Gastroesophageal sphincter (tissue), 4 donors: ENCODE data around the gene CD14. TPM values are rescaled to one million over a fixed set of nuclear protein-coding genes. Genes with fewer than 3 reads are reported as not detected.

ENCODE experiments used
- ATAC-seq: fragments of 150-250 bp; one replicate; pipeline ENCODE4 v1.9.1; 2016; ENCODE audit warnings: mild to moderate bottlenecking, moderate library complexity
- H3K27ac ChIP-seq, 4 donors: fragments of 200-600 bp; sonication (generic) in 3 of 4; 1 replicate in 3 of 4; 2 replicates in 1 of 4; pipeline ENCODE4 v1.5.1; 2016 to 2019
- H3K27me3 ChIP-seq: fragments of 200-600 bp; sonication (generic); one replicate; pipeline ENCODE4 v1.5.1; 2019
- H3K36me3 ChIP-seq, 2 donors: fragments of 200-600 bp; sonication (generic); one replicate each; pipeline ENCODE4 v1.5.1; 2019; ENCODE audit warnings: control low read depth in 1 of 2
- H3K4me1 ChIP-seq, 3 donors: fragments of 200-600 bp; sonication (generic); 1 replicate in 2 of 3; 2 replicates in 1 of 3; pipeline ENCODE4 v1.5.1; 2016 to 2019; ENCODE audit warnings: control low read depth in 2 of 3
- H3K4me3 ChIP-seq, 2 donors: fragments of 200-600 bp; sonication (generic); one replicate each; pipeline ENCODE4 v1.5.1; 2019; ENCODE audit warnings: mild to moderate bottlenecking in 1 of 2, moderate library complexity in 1 of 2
- H3K9me3 ChIP-seq, 3 donors: fragments of 200-600 bp; sonication (generic); one replicate each; pipeline ENCODE4 v1.5.1; 2017 to 2019; ENCODE audit warnings: control low read depth in 2 of 3
- EP300 ChIP-seq: sonication (generic); formaldehyde crosslinking; IDR thresholded peaks from one replicate; pipeline ENCODE4 v1.6.1; 2017; ENCODE audit warnings: antibody characterized with exemption, mild to moderate bottlenecking
- POLR2A ChIP-seq, 2 donors: fragments of 450-650 bp; IDR thresholded peaks; one replicate each; pipeline ENCODE4 v1.6.1; 2017; ENCODE audit warnings: antibody characterized with exemption in 2 of 2, mild to moderate bottlenecking in 2 of 2, moderate library complexity in 1 of 2
- POLR2AphosphoS5 ChIP-seq: sonication (generic); formaldehyde crosslinking; IDR thresholded peaks from one replicate; pipeline ENCODE4 v1.6.1; 2017; ENCODE audit warnings: antibody characterized with exemption
- WGBS, 2 donors: methylation state at CpG; one replicate each; pipeline ENCODE4 v1.1.5; 2018; ENCODE audit warnings: low coverage in 1 of 2; 5-methylcytosine and 5-hydroxymethylcytosine counted together
- total RNA-seq, 4 donors: library from RNA; depleted of rRNA; stranded (reverse); fragments of >200 nt; gene quantifications; one replicate each; pipeline ENCODE4 v1.1.0, GENCODE V29; 2016
- TF ChIP-seq, protein P1 (sequence below), 4 experiments: fragments of 200-600 bp in 2 of 4; fragments of 450-650 bp in 2 of 4; sonication (generic) in 1 of 4; IDR thresholded peaks; one replicate each; pipeline ENCODE4 v1.5.1; 2017 to 2019; ENCODE audit warnings: antibody characterized with exemption in 4 of 4, mild to moderate bottlenecking in 2 of 4, moderate library complexity in 2 of 4

The CD14 gene
- total RNA-seq, 4 donors from 2014 or later = 20.4 to 84.5 (median 37.9) TPM

DNA sequence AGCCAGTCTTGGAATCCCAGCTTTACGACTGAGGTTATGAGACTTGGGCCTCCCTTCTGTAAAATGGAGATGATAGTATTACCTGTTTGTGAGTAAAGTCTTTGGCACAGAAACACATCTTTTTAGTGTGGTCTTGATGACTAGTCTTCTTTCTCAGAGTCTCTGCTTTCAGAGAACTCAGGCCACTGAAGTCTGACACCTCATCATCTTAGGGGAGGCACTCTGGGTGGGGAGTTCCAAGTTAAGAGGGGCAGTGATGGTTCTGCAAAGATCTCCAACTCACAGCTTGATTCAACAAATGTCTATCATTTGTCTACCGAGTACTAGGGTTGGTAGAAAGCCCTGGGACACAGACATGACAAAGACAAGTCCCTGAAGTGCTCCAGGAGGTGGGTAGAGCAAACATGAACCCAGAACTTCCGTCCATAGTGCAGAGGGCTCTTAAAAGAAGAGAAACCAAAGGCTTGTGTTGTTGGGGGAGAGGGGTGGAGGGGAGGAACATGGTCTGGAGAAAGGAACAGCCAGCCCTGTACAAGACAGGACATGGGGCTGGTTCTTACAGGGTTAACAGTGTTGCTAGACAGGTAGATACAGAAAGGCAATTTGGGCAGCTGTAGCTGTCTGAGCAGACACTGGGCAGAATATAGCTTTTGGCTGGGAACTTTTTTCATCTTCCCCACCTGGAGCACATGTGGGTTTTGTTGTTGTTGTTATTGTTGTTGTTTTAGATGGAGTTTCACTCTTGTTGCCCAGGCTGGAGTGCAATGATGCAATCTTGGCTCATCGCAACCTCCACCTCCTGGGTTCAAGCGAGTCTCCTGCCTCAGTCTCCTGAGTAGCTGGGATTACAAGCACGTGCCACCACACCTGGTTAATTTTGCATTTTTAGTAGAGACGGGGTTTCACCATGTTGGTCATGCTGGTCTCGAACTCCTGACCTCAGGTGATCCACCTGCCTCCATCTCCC lies 2.6 kb upstream of the CD14 start:
- WGBS, 2 donors = 80 to 86% methylated on average over 2 to 5 of the region's 8 CpGs
- H3K4me3 ChIP-seq = no peak overlapping the region
- H3K4me1 ChIP-seq = peaks cover 0 to 45% (median 7%) of the 10 kb centered on the region in 3 donors
- no peak for ATAC-seq
- H3K9me3 ChIP-seq = no peaks in the 10 kb centered on the region
- H3K27ac ChIP-seq = no peak overlapping the region
- no peaks in the 10 kb centered on the region for H3K36me3 ChIP-seq
- H3K27me3 ChIP-seq = no peaks in the 10 kb centered on the region
- TF ChIP-seq, protein P1, sequence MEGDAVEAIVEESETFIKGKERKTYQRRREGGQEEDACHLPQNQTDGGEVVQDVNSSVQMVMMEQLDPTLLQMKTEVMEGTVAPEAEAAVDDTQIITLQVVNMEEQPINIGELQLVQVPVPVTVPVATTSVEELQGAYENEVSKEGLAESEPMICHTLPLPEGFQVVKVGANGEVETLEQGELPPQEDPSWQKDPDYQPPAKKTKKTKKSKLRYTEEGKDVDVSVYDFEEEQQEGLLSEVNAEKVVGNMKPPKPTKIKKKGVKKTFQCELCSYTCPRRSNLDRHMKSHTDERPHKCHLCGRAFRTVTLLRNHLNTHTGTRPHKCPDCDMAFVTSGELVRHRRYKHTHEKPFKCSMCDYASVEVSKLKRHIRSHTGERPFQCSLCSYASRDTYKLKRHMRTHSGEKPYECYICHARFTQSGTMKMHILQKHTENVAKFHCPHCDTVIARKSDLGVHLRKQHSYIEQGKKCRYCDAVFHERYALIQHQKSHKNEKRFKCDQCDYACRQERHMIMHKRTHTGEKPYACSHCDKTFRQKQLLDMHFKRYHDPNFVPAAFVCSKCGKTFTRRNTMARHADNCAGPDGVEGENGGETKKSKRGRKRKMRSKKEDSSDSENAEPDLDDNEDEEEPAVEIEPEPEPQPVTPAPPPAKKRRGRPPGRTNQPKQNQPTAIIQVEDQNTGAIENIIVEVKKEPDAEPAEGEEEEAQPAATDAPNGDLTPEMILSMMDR (IDR thresholded peaks at IDR 0.05) = no peak
- no peak for TF ChIP-seq POLR2AphosphoS5
- no peak for TF ChIP-seq EP300
- no peak for TF ChIP-seq POLR2A (IDR thresholded peaks at IDR 0.05)

DNA sequence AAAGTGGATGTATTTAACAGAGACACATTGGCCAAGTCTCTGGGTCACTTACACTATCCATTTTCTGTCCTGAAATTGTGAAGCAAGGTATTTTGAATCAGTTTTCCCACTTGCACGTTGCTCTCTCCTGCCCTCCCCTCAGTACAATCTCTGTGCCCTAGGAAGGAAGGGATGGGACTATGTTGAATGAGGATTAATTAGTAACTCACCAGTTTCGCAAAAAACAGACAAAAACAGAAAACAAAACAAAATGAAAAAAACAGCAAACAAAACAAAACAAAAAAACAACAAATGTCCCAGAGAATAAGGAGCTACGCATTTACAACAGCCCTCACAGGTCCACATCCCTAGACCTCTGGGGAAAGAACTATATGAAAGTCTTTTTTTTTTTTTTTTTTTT lies 1.1 kb upstream of the CD14 start:
- no peak for ATAC-seq
- no peaks in the 10 kb centered on the region for H3K9me3 ChIP-seq
- H3K27me3 ChIP-seq = no peaks in the 10 kb centered on the region
- WGBS, 2 donors = 48 to 55% methylated on average over 2 to 3 of the region's 3 CpGs
- no peak overlapping the region for H3K4me3 ChIP-seq
- H3K36me3 ChIP-seq = no peaks in the 10 kb centered on the region
- TF ChIP-seq EP300 (no peak), POLR2AphosphoS5 (no peak), POLR2A (IDR thresholded peaks at IDR 0.05) (no peak)
- TF ChIP-seq, protein P1 (IDR thresholded peaks at IDR 0.05) = no peak
- H3K27ac ChIP-seq = no peak overlapping the region
- peaks cover 0 to 34% (median 7%) of the 10 kb centered on the region in 3 donors for H3K4me1 ChIP-seq

- Histone ChIP-seq H3K36me3 (no peaks in the 10 kb centered on the region), H3K4me1 (peaks cover 0 to 30% (median 7%) of the 10 kb centered on the region in 3 donors), H3K4me3 (peak overlapping the region in 1 of 2 donors; percentile 62), H3K9me3 (no peaks in the 10 kb centered on the region), H3K27me3 (no peaks in the 10 kb centered on the region), H3K27ac (peak overlapping the region in 3 of 4 donors; percentile 76 to 81 (median 80))
- TF ChIP-seq EP300 (no peak), POLR2A (IDR thresholded peaks at IDR 0.05) (no peak), POLR2AphosphoS5 (no peak)
- TF ChIP-seq, protein P1 (IDR thresholded peaks at IDR 0.05) = no peak
- ATAC-seq = no peak
- WGBS, 2 donors = no CpG with 5 or more reads among the region's 2 CpGs
Measured at GRCh38 chr5:140633501-140633900, 526 bp upstream of the CD14 start.

DNA sequence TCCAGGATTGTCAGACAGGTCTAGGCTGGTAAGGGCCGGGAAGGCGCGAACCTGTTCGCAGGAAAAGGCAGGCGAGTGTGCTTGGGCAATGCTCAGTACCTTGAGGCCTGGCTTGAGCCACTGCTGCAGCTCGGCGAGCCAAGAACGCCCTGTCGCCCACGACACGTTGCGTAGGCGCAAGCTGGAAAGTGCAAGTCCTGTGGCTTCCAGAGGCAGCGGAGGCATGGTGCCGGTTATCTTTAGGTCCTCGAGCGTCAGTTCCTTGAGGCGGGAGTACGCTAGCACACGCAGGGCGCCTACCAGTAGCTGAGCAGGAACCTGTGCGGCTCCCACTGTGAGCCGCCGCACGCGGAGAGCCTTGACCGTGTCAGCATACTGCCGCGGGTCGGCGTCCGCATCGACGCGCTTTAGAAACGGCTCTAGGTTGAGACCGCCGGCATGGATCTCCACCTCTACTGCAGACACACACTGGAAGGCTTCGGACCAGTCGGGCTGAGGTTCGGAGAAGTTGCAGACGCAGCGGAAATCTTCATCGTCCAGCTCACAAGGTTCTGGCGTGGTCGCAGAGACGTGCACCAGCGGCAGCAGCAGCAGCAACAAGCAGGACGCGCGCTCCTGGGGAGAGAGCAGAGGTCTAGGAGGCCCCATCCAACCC lies 482 bp downstream of the CD14 start:
- WGBS, 2 donors = 0% methylated on average over 14 of the region's 51 CpGs; no CpG with 5 or more reads in 1 of the 2 donors
- peak overlapping the region; percentile 40 to 62 for H3K4me3 ChIP-seq
- TF ChIP-seq EP300 (no peak), POLR2A (IDR thresholded peaks at IDR 0.05) (peak in 1 of 2 donors; percentile 11)
- TF ChIP-seq, protein P1 (IDR thresholded peaks at IDR 0.05) = no peak
- H3K27me3 ChIP-seq = no peaks in the 10 kb centered on the region
- peak; percentile 56 for ATAC-seq
- H3K36me3 ChIP-seq = no peaks in the 10 kb centered on the region
- peak overlapping the region; percentile 3 to 81 (median 78) for H3K27ac ChIP-seq
- H3K9me3 ChIP-seq = no peaks in the 10 kb centered on the region
- peaks cover 0 to 28% (median 7%) of the 10 kb centered on the region in 3 donors for H3K4me1 ChIP-seq
